GM12872 (cell line): ENCODE results near the gene KIF4A.

Source experiments
- TF ChIP-seq, protein P1 (sequence below): IDR thresholded peaks from 3 replicates; pipeline ENCODE4 v1.5.1; 2011; ENCODE audit warnings: low read depth, mild to moderate bottlenecking, low read length, moderate library complexity; ENCODE audit not compliant: insufficient read depth

The KIF4A gene, protein sequence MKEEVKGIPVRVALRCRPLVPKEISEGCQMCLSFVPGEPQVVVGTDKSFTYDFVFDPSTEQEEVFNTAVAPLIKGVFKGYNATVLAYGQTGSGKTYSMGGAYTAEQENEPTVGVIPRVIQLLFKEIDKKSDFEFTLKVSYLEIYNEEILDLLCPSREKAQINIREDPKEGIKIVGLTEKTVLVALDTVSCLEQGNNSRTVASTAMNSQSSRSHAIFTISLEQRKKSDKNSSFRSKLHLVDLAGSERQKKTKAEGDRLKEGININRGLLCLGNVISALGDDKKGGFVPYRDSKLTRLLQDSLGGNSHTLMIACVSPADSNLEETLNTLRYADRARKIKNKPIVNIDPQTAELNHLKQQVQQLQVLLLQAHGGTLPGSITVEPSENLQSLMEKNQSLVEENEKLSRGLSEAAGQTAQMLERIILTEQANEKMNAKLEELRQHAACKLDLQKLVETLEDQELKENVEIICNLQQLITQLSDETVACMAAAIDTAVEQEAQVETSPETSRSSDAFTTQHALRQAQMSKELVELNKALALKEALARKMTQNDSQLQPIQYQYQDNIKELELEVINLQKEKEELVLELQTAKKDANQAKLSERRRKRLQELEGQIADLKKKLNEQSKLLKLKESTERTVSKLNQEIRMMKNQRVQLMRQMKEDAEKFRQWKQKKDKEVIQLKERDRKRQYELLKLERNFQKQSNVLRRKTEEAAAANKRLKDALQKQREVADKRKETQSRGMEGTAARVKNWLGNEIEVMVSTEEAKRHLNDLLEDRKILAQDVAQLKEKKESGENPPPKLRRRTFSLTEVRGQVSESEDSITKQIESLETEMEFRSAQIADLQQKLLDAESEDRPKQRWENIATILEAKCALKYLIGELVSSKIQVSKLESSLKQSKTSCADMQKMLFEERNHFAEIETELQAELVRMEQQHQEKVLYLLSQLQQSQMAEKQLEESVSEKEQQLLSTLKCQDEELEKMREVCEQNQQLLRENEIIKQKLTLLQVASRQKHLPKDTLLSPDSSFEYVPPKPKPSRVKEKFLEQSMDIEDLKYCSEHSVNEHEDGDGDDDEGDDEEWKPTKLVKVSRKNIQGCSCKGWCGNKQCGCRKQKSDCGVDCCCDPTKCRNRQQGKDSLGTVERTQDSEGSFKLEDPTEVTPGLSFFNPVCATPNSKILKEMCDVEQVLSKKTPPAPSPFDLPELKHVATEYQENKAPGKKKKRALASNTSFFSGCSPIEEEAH

DNA sequence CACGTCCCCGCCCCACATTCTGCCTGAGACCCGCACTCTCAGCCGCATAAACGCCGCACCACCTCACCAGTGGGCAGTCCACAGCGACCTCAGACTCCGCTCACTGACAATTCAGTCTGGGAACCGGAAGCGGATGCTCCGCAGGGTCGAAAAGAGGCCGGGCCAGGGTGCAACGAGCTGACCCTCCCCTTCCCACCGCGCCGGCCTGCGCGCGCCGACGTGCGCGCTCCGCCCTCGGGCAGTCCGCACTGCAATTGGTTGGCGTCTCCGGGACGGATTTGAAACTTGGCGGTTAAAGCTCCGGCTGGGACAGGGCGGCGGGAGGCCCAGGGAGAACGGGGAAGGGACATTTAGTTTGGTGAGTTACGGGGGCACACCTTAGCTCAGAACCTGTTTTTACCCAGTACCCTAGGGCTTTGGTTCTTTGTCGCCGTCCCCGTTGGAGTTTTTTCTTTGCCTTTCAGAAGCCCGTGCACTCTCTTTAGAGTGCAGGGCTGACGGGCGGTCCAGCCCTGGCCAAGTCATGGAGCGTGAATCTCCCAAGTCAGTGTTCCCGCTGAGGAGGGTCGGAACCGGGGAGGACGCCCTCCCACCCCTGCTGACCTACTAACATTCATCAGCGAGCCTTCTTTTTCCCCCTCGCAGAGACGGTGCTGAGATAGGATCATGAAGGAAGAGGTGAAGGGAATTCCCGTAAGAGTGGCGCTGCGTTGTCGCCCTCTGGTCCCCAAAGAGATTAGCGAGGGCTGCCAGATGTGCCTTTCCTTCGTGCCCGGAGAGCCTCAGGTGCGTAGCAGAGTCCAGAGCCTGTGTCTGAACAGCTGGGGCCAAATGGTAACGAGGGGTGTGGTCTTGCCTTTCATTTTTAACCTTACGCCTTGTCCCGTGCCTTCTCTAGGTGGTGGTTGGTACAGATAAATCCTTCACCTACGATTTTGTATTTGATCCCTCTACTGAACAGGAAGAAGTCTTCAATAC is at the start of gene KIF4A, which contains the start of gene PDZD11:
TSS of gene KIF4A (plus strand) at position 312 of the 978 bp plus-strand sequence. CDS start at position 667, 355 bp downstream.
TSS of gene PDZD11 (minus strand) at position 135 of the 978 bp plus-strand sequence. CDS start 586 bp downstream, outside the sequence.
- TF ChIP-seq, protein P1, sequence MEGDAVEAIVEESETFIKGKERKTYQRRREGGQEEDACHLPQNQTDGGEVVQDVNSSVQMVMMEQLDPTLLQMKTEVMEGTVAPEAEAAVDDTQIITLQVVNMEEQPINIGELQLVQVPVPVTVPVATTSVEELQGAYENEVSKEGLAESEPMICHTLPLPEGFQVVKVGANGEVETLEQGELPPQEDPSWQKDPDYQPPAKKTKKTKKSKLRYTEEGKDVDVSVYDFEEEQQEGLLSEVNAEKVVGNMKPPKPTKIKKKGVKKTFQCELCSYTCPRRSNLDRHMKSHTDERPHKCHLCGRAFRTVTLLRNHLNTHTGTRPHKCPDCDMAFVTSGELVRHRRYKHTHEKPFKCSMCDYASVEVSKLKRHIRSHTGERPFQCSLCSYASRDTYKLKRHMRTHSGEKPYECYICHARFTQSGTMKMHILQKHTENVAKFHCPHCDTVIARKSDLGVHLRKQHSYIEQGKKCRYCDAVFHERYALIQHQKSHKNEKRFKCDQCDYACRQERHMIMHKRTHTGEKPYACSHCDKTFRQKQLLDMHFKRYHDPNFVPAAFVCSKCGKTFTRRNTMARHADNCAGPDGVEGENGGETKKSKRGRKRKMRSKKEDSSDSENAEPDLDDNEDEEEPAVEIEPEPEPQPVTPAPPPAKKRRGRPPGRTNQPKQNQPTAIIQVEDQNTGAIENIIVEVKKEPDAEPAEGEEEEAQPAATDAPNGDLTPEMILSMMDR, result no peak

DNA sequence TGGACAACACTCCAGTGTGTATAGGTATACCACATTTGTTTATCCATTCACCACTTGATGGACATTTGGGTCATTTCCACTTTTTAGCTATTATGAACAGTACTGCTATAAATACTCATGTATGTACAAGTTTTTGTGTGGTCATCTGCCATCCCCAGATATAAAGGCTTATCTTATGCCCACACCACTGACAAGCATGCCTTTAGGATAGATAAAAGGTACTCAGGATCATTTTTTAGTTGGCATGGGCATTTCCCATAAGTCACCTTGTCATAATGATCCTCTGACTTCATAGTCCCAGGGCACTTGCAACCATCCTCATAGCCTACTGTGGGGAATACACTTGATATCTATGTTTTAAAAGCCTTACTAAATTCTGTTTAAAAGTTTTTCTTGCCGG is 49.2 kb upstream of the KIF4A start:
- TF ChIP-seq, protein P1, result no peak

DNA sequence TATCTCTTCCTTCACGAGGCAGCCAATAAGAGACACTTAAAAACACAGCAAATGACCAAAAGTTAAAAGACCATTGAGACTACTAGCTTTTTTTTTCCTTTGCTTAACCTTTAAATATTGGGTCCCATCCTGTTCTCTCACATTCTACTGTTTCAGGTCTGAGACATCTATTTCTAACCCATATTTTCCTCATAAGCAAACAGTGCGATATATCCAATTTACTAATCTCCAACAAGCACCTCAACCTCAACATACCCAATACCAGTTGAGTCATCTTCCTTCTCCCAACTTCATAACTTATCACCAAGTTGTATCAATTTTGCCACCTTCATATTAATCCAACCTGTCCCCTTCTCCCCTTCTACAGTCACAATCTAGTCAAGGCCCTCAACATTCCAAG is 48.4 kb upstream of the KIF4A start:
- TF ChIP-seq, protein P1, result no peak

DNA sequence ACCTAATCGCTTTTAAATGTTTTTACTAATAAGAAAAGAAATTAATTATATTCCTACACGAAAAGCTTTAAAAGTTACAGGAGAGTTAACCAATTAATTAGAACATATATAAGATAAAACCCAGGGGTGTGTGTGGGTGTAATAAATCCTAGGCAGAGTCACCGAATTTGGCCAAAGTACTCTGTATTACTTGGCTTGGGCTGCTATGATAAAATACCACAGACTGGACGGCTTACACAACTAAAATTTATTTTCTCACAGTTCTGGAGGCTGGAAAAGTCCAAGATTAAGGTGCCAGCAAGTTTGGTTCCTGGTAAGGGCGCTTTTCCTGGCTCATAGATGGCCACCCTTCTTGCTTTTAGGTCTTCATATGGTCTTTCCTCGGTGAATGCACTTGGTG is 45.0 kb upstream of the KIF4A start:
- TF ChIP-seq, protein P1, result no peak

DNA sequence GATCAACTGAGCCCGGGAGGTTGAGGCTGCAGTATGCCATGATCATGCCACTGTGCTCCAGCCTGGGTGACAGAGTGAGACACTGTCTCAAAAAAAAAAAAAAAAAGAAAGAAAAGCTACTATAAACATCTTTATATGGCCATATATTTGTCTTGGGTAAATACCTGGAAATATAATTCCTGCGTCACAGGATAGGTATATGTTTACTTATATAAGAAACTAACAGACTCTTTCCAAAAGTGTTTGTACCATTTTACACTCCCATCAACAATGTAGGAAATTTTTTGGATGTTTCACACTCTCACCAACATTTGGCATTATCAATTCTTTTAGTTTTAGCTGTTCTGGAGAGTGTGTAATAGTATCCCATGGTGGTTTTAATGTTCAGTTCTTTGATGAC is 42.7 kb upstream of the KIF4A start:
- TF ChIP-seq, protein P1, result no peak

DNA sequence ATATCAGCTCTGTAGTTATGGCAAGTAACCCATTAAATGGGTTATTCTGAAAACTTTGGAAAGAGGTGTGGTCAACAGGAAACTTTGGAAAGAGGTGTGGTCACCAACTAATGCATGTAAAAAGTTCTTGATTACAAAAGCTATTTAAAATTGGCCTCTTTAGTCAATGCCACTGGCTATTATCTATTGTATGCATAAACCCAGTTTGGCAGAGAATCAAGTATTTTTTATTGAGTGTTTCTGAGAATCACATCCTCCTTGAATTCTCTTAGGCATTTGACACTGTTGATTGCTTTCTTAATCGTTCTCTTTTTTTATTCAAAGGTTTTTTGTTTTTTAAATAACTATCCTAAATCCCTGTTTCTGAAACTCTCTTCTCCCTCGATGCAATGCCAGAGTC is 37.4 kb upstream of the KIF4A start:
- TF ChIP-seq, protein P1, result no peak
